ENCODE data around the gene GTPBP4.

- TF ChIP-seq CTCF (conservative IDR thresholded peaks at IDR 0.05; ENCODE audit: low read depth, low read length) (no peak), EZH2 (IDR thresholded peaks at IDR 0.05; ENCODE audit: low read length, unreplicated experiment) (no peak)
Observed at GRCh38 chr10:943334-944033, 44.8 kb upstream of the GTPBP4 start.
